ENCODE data around the gene RELN. TPM values are rescaled to one million over a fixed set of nuclear protein-coding genes. Genes with fewer than 3 reads are reported as not detected.

Gene RELN
- total and polyA plus RNA-seq, 9 of the 15 experiments (the other 6 are each of a cell fraction or from before 2014, with no cell fraction given): 12.9 to 43.2 (median 18.1) TPM

- Histone ChIP-seq H3K9me1 (ENCODE audit: control insufficient read depth, insufficient read depth, low read length) (no peaks in the 10 kb centered on the region), H3K27me3 (ENCODE audit: control insufficient read depth in 2 of 2, insufficient read depth in 2 of 2, low read length in 2 of 2) (no peaks in the 10 kb centered on the region), H3K9ac (ENCODE audit: insufficient read depth in 1 of 2, low read depth in 2 of 2, low read length in 2 of 2) (no peak overlapping the region), H2AFZ (ENCODE audit: low read depth, low read length) (no peak overlapping the region), H3K79me2 (ENCODE audit: control insufficient read depth, insufficient read depth, low read length) (no peaks in the 10 kb centered on the region), H3K4me2 (ENCODE audit: insufficient read depth, low read length) (no peak overlapping the region), H3K4me1 (replicated peaks in 1 of 2; ENCODE audit: control insufficient read depth in 2 of 2, insufficient read depth in 2 of 2, low read length in 2 of 2) (no peaks in the 10 kb centered on the region), H3K36me3 (ENCODE audit: control insufficient read depth, insufficient read depth, low read length) (peaks cover 2% of the 10 kb centered on the region; the same call in 2 of the 3 replicates), H3K9me3 (replicated peaks; ENCODE audit: control insufficient read depth, insufficient read depth, low read depth, low read length) (no peaks in the 10 kb centered on the region), H3K27ac (ENCODE audit: extremely low read depth, low read depth, low read length) (no peak overlapping the region), H4K20me1 (replicated peaks; ENCODE audit: control insufficient read depth, insufficient read depth, low read length) (no peaks in the 10 kb centered on the region), H3K4me3 (no peak overlapping the region)
- no TSS peak for BruUV-seq (replicated peaks)
- 62% methylated on average over 2 of the region's 2 CpGs for whole genome bisulfite sequencing (ENCODE audit: insufficient coverage, low coverage, missing lambda C conversion rate)
- FAIRE-seq (no peak), DNase-seq (ENCODE audit: extremely low read depth in 1 of 4, low spot score in 3 of 4) (no peak), ATAC-seq (no peak)
- in situ Hi-C loops (cut with MboI) (no loop called here), intact Hi-C loops (cut with micrococcal nuclease) (no loop called here)
- TF ChIP-seq, protein P1, sequence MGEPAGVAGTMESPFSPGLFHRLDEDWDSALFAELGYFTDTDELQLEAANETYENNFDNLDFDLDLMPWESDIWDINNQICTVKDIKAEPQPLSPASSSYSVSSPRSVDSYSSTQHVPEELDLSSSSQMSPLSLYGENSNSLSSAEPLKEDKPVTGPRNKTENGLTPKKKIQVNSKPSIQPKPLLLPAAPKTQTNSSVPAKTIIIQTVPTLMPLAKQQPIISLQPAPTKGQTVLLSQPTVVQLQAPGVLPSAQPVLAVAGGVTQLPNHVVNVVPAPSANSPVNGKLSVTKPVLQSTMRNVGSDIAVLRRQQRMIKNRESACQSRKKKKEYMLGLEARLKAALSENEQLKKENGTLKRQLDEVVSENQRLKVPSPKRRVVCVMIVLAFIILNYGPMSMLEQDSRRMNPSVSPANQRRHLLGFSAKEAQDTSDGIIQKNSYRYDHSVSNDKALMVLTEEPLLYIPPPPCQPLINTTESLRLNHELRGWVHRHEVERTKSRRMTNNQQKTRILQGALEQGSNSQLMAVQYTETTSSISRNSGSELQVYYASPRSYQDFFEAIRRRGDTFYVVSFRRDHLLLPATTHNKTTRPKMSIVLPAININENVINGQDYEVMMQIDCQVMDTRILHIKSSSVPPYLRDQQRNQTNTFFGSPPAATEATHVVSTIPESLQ (CRISPR knock-in tag; IDR thresholded peaks at IDR 0.05): no peak
- TF ChIP-seq POLR2B (IDR thresholded peaks at IDR 0.05; ENCODE audit: low read depth, partially characterized antibody) (no peak), TBP (optimal IDR thresholded peaks at IDR 0.05; ENCODE audit: low read depth, low read length) (no peak), ZNF253 (CRISPR knock-in tag; conservative IDR thresholded peaks at IDR 0.05) (no peak), POLR2AphosphoS5 (IDR thresholded peaks at IDR 0.05; ENCODE audit: control insufficient read depth, insufficient read depth, low read depth, low read length) (no peak), ZNF143 (CRISPR knock-in tag; IDR thresholded peaks at IDR 0.05) (no peak), PPARD (CRISPR knock-in tag; IDR thresholded peaks at IDR 0.05) (no peak), ZNF316 (IDR thresholded peaks at IDR 0.05) (no peak), JUN (IDR thresholded peaks at IDR 0.05; ENCODE audit: borderline replicate concordance, low read depth, low read length) (no peak), JUN (CRISPR knock-in tag; IDR thresholded peaks at IDR 0.05; ENCODE audit: borderline replicate concordance) (no peak), MCM2 (IDR thresholded peaks at IDR 0.05; ENCODE audit: low read depth) (no peak), POLR2AphosphoS2 (IDR thresholded peaks at IDR 0.05; ENCODE audit: low read length) (no peak), ZNF408 (CRISPR knock-in tag; IDR thresholded peaks at IDR 0.05; ENCODE audit: low read depth) (no peak)
- TF ChIP-seq, protein P2, sequence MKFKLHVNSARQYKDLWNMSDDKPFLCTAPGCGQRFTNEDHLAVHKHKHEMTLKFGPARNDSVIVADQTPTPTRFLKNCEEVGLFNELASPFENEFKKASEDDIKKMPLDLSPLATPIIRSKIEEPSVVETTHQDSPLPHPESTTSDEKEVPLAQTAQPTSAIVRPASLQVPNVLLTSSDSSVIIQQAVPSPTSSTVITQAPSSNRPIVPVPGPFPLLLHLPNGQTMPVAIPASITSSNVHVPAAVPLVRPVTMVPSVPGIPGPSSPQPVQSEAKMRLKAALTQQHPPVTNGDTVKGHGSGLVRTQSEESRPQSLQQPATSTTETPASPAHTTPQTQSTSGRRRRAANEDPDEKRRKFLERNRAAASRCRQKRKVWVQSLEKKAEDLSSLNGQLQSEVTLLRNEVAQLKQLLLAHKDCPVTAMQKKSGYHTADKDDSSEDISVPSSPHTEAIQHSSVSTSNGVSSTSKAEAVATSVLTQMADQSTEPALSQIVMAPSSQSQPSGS (CRISPR knock-in tag; IDR thresholded peaks at IDR 0.05): no peak
- CTCF ChIA-PET (ENCODE audit: low intra/inter-chr PET ratio): no interaction called here
- POLR2A ChIA-PET: no interaction called here
Measured at GRCh38 chr7:103598326-103598905, 391.0 kb downstream of the RELN start.
